ENCODE measurements around the gene UBE2G1. TPM values are rescaled to one million over a fixed set of nuclear protein-coding genes. Genes with fewer than 3 reads are reported as not detected.

UBE2G1 gene
- total and polyA plus RNA-seq, 2 donors (not counting 1 experiment from before 2014, with no cell fraction given): 27.1 to 76.0 TPM

DNA sequence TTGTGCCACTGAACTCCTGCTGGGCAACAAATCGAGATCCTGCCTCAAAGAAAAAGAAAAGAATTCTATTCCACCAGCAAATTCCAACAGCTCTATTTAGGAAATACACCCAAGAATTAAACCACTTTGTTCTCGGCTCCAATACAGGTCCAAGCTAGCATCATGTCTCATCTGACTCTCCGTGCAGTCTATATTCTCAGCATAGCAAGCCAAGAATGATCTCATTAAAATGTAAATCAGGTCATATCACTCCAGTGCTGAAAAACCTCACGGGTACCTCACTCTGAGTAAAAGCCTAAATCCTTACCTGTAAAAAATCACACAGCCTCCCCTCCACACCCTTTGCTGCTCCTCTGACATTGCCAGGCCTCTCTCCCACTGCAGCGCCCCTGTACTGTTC is 23.9 kb downstream of the UBE2G1 start:
- no peaks in the 10 kb centered on the region for H3K27me3 ChIP-seq (replicated peaks in 1 of 4; ENCODE audit: control extremely low read depth in 1 of 4, control insufficient read depth in 3 of 4, insufficient read depth in 4 of 4, low read length in 3 of 4)
- CTCF ChIA-PET: interaction anchor here (1.3 kb wide), 1 partner anchor 127 kb away, joined by 4 read pairs; no protein-coding TSS in a partner anchor
- peaks cover 39% of the 10 kb centered on the region for H3K4me1 Mint-ChIP-seq
- ATAC-seq (ENCODE audit: low read depth) (no peak), DNase-seq (no peak)
- H3K79me2 ChIP-seq (ENCODE audit: control insufficient read depth, insufficient read depth, low read length): peaks cover 100% of the 10 kb centered on the region
- peaks cover 90% of the 10 kb centered on the region for H4K20me1 ChIP-seq (ENCODE audit: control insufficient read depth, insufficient read depth, low read length, poor library complexity, severe bottlenecking)
- H3K36me3 ChIP-seq (replicated peaks in 1 of 2; ENCODE audit: control extremely low read depth in 1 of 2, control insufficient read depth in 1 of 2, extremely low read depth in 1 of 2, insufficient read depth in 2 of 2, low read length in 1 of 2): no peaks in the 10 kb centered on the region
- no peak overlapping the region for H2AFZ ChIP-seq (ENCODE audit: insufficient read depth, low read depth, low read length, poor library complexity, severe bottlenecking)
- no peak overlapping the region for H3K27ac Mint-ChIP-seq
- no peak overlapping the region for H3K27ac ChIP-seq (ENCODE audit: low read length in 2 of 2)
- H3K4me2 ChIP-seq (replicated peaks; ENCODE audit: low read depth, low read length, poor library complexity, severe bottlenecking): no peak overlapping the region
- H3K9ac ChIP-seq (ENCODE audit: low read length): no peak overlapping the region
- no peaks in the 10 kb centered on the region for H3K27me3 Mint-ChIP-seq
- intact Hi-C loops (cut with micrococcal nuclease): no loop called here
- no peaks in the 10 kb centered on the region for H3K9me3 Mint-ChIP-seq (ENCODE audit: insufficient read depth)
- peaks cover 18 to 23% of the 10 kb centered on the region in 2 donors for H3K4me1 ChIP-seq (ENCODE audit: control insufficient read depth in 2 of 2, insufficient read depth in 2 of 2, low read length in 2 of 2)
- H3K4me3 Mint-ChIP-seq: no peak overlapping the region
- H3K9me3 ChIP-seq (ENCODE audit: control extremely low read depth in 1 of 3, control insufficient read depth in 2 of 3, insufficient read depth in 1 of 3, low read length in 2 of 3): no peaks in the 10 kb centered on the region
- WGBS (ENCODE audit: insufficient coverage): 86% methylated on average over 5 of the region's 5 CpGs
- TF ChIP-seq, protein P1, sequence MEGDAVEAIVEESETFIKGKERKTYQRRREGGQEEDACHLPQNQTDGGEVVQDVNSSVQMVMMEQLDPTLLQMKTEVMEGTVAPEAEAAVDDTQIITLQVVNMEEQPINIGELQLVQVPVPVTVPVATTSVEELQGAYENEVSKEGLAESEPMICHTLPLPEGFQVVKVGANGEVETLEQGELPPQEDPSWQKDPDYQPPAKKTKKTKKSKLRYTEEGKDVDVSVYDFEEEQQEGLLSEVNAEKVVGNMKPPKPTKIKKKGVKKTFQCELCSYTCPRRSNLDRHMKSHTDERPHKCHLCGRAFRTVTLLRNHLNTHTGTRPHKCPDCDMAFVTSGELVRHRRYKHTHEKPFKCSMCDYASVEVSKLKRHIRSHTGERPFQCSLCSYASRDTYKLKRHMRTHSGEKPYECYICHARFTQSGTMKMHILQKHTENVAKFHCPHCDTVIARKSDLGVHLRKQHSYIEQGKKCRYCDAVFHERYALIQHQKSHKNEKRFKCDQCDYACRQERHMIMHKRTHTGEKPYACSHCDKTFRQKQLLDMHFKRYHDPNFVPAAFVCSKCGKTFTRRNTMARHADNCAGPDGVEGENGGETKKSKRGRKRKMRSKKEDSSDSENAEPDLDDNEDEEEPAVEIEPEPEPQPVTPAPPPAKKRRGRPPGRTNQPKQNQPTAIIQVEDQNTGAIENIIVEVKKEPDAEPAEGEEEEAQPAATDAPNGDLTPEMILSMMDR (IDR thresholded peaks at IDR 0.05): no peak
- no peak for TF ChIP-seq EZH2 (IDR thresholded peaks at IDR 0.05; ENCODE audit: borderline replicate concordance, insufficient read depth, low read depth, low read length, poor library complexity, severe bottlenecking)
- no peak overlapping the region for H3K4me3 ChIP-seq (ENCODE audit: control extremely low read depth in 1 of 5, extremely low read depth in 1 of 5, insufficient read depth in 1 of 5, low read depth in 2 of 5, low read length in 4 of 5)
- POLR2A ChIA-PET: no interaction called here

DNA sequence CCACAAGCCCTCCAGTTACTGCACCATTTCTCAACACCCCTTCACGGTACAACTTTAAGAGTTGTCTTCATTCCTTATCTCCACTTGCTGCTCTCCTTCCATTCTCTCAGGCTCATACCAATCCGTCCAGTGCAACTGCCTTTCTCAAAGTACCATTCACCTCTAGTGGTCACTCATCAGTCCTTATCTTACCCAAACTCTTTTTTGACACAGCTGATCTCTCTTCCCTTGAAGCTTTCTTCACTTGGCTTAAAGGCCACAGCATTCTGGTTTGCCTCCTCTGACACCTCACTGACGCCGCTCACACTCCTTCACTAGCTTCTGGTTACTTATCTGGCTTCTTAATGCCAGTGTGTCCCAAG is 24.9 kb downstream of the UBE2G1 start:
- Mint-ChIP-seq H3K4me1 (peaks cover 41% of the 10 kb centered on the region), H3K4me3 (no peak overlapping the region), H3K27ac (no peak overlapping the region), H3K9me3 (ENCODE audit: insufficient read depth) (no peaks in the 10 kb centered on the region), H3K27me3 (no peaks in the 10 kb centered on the region)
- intact Hi-C loops (cut with micrococcal nuclease): no loop called here
- no peaks in the 10 kb centered on the region for H3K27me3 ChIP-seq (replicated peaks in 1 of 4; ENCODE audit: control extremely low read depth in 1 of 4, control insufficient read depth in 3 of 4, insufficient read depth in 4 of 4, low read length in 3 of 4)
- H3K36me3 ChIP-seq (replicated peaks in 1 of 2; ENCODE audit: control extremely low read depth in 1 of 2, control insufficient read depth in 1 of 2, extremely low read depth in 1 of 2, insufficient read depth in 2 of 2, low read length in 1 of 2): no peaks in the 10 kb centered on the region
- WGBS (ENCODE audit: insufficient coverage): 81% methylated on average over 4 of the region's 4 CpGs
- no peak overlapping the region for H3K27ac ChIP-seq (ENCODE audit: low read length in 2 of 2)
- no peak overlapping the region for H3K4me3 ChIP-seq (ENCODE audit: control extremely low read depth in 1 of 5, extremely low read depth in 1 of 5, insufficient read depth in 1 of 5, low read depth in 2 of 5, low read length in 4 of 5)
- peaks cover 93% of the 10 kb centered on the region for H4K20me1 ChIP-seq (ENCODE audit: control insufficient read depth, insufficient read depth, low read length, poor library complexity, severe bottlenecking)
- no peaks in the 10 kb centered on the region for H3K9me3 ChIP-seq (ENCODE audit: control extremely low read depth in 1 of 3, control insufficient read depth in 2 of 3, insufficient read depth in 1 of 3, low read length in 2 of 3)
- POLR2A ChIA-PET: no interaction called here
- peaks cover 100% of the 10 kb centered on the region for H3K79me2 ChIP-seq (ENCODE audit: control insufficient read depth, insufficient read depth, low read length)
- no peak overlapping the region for H3K9ac ChIP-seq (ENCODE audit: low read length)
- H3K4me1 ChIP-seq (ENCODE audit: control insufficient read depth in 2 of 2, insufficient read depth in 2 of 2, low read length in 2 of 2): peaks cover 18 to 23% of the 10 kb centered on the region in 2 donors
- H3K4me2 ChIP-seq (replicated peaks; ENCODE audit: low read depth, low read length, poor library complexity, severe bottlenecking): peak overlapping the region; percentile 20
- DNase-seq: no peak
- H2AFZ ChIP-seq (ENCODE audit: insufficient read depth, low read depth, low read length, poor library complexity, severe bottlenecking): no peak overlapping the region
- no peak for ATAC-seq (ENCODE audit: low read depth)
- TF ChIP-seq, protein P1 (IDR thresholded peaks at IDR 0.05): no peak
- TF ChIP-seq EZH2 (IDR thresholded peaks at IDR 0.05; ENCODE audit: borderline replicate concordance, insufficient read depth, low read depth, low read length, poor library complexity, severe bottlenecking): no peak
- CTCF ChIA-PET: no interaction called here
